ENCODE measurements around the gene ANKRD12.

- no peak for TF ChIP-seq ZNF785 (tag by site-specific recombination; IDR thresholded peaks at IDR 0.05)
- no peak for TF ChIP-seq ATF2 (tag by site-specific recombination; IDR thresholded peaks at IDR 0.05; ENCODE audit: low read depth)
- TF ChIP-seq ZNF629 (tag by site-specific recombination; IDR thresholded peaks at IDR 0.05), result no peak
- TF ChIP-seq ZNF350 (tag by site-specific recombination; IDR thresholded peaks at IDR 0.05), result no peak
- no peak for TF ChIP-seq ZNF274 (IDR thresholded peaks at IDR 0.05; ENCODE audit: low read length)
- no peak for TF ChIP-seq ZNF274 (tag by site-specific recombination; IDR thresholded peaks at IDR 0.05; ENCODE audit: borderline replicate concordance)
- no peak for TF ChIP-seq ZNF157 (tag by site-specific recombination; IDR thresholded peaks at IDR 0.05)
- TF ChIP-seq ZNF670 (tag by site-specific recombination; IDR thresholded peaks at IDR 0.05; ENCODE audit: low read depth), result no peak
- TF ChIP-seq CTCF (tag by site-specific recombination; IDR thresholded peaks at IDR 0.05), result no peak
- no peak for TF ChIP-seq ZNF311 (tag by site-specific recombination; IDR thresholded peaks at IDR 0.05; ENCODE audit: borderline replicate concordance)
Observed at GRCh38 chr18:9172506-9173127, 36.0 kb downstream of the ANKRD12 start.

All from HEK293 (cell line).